B cell (primary cell): ENCODE data around the gene CHST15. TPM values are rescaled to one million over a fixed set of nuclear protein-coding genes. Genes with fewer than 3 reads are reported as not detected.
A peak's percentile ranks its signal among the peaks of the same experiment; 100 is the strongest.

ENCODE experiments used
- ATAC-seq: fragments of 200-7000 bp; cut with Tn5 transposase; one replicate; pipeline ENCODE4 v1.10.0; 2021; ENCODE audit warnings: low read depth, mild to moderate bottlenecking, moderate number of reproducible peaks, moderate library complexity
- CTCF ChIA-PET: fragments of 350-600 bp; sonication (Branson Sonifier 250); formaldehyde crosslinking; loops from one replicate; lab custom pipeline; 2021; ENCODE audit warnings: antibody characterized with exemption, inconsistent platforms; lab: Charles Lee
- POLR2A ChIA-PET: fragments of 350-600 bp; sonication (Branson Sonifier 250); formaldehyde crosslinking; loops from one replicate; lab custom pipeline; 2021; ENCODE audit warnings: antibody characterized with exemption; lab: Charles Lee
- DNase-seq: peaks from one replicate; pipeline ENCODE4 v3.0.0; 2013
- H2AFZ ChIP-seq: 2 replicates; pipeline ENCODE4 v1.6.1; 2012; ENCODE audit warnings: mild to moderate bottlenecking, low read depth, low read length; ENCODE audit not compliant: insufficient read depth, poor library complexity, severe bottlenecking
- H3K27ac ChIP-seq, 2 donors: 1 replicate in 1 of 2; 2 replicates in 1 of 2; pipeline ENCODE4 v1.5.1; 2012 to 2013; ENCODE audit warnings: low read length in 2 of 2, mild to moderate bottlenecking in 2 of 2, moderate library complexity in 1 of 2
- H3K27me3 ChIP-seq, 4 experiments: fragments of 200-600 bp in 1 of 4; sonication (generic) in 1 of 4; replicated peaks in 1 of 4; 1 replicate in 2 of 4; 2 replicates in 2 of 4; pipeline versions ENCODE4 v1.6.1 to v1.7.0; 2013 to 2016; ENCODE audit warnings: low read length in 3 of 4, mild to moderate bottlenecking in 2 of 4, mixed read lengths in 1 of 4, moderate library complexity in 1 of 4; ENCODE audit not compliant: insufficient read depth in 4 of 4, control insufficient read depth in 3 of 4; ENCODE audit errors: control extremely low read depth in 1 of 4
- H3K36me3 ChIP-seq, 2 experiments: replicated peaks in 1 of 2; 1 replicate in 1 of 2; 2 replicates in 1 of 2; pipeline versions ENCODE4 v1.6.1 to v1.7.1; 2013; ENCODE audit warnings: low read length in 1 of 2; ENCODE audit not compliant: insufficient read depth in 2 of 2, control insufficient read depth in 1 of 2; ENCODE audit errors: control extremely low read depth in 1 of 2, extremely low read depth in 1 of 2
- H3K4me1 ChIP-seq, 2 donors: fragments of 200-600 bp in 1 of 2; sonication (generic) in 1 of 2; 1 replicate in 1 of 2; 2 replicates in 1 of 2; pipeline versions ENCODE4 v1.5.1 to v1.6.1; 2013 to 2017; ENCODE audit warnings: low read length in 2 of 2; ENCODE audit not compliant: control insufficient read depth in 2 of 2, insufficient read depth in 2 of 2
- H3K4me2 ChIP-seq: replicated peaks from 2 replicates; pipeline ENCODE3; 2012; ENCODE audit warnings: mild to moderate bottlenecking, low read depth, low read length; ENCODE audit not compliant: poor library complexity, severe bottlenecking
- H3K4me3 ChIP-seq, 5 experiments: fragments of 200-600 bp in 1 of 5; sonication (generic) in 1 of 5; 1 replicate in 3 of 5; 2 replicates in 2 of 5; pipeline versions ENCODE4 v1.5.1 to v1.7.0; 2011 to 2016; ENCODE audit warnings: low read length in 4 of 5, mild to moderate bottlenecking in 4 of 5, low read depth in 2 of 5, control low read depth in 1 of 5, moderate library complexity in 1 of 5; ENCODE audit not compliant: insufficient read depth in 1 of 5; ENCODE audit errors: control extremely low read depth in 1 of 5, extremely low read depth in 1 of 5
- H3K79me2 ChIP-seq: fragments of 200-600 bp; sonication (generic); one replicate; pipeline ENCODE4 v1.6.0; 2016; ENCODE audit warnings: low read length; ENCODE audit not compliant: control insufficient read depth, insufficient read depth
- H3K9ac ChIP-seq: fragments of 200-600 bp; sonication (generic); 2 replicates; pipeline ENCODE4 v1.6.1; 2017; ENCODE audit warnings: mild to moderate bottlenecking, low read length, moderate library complexity
- H3K9me3 ChIP-seq, 3 donors: one replicate each; pipeline versions ENCODE4 v1.6.1 to v1.7.1; 2013; ENCODE audit warnings: low read length in 2 of 3; ENCODE audit not compliant: control insufficient read depth in 2 of 3, insufficient read depth in 1 of 3; ENCODE audit errors: control extremely low read depth in 1 of 3
- H4K20me1 ChIP-seq: 2 replicates; pipeline ENCODE4 v1.6.0; 2012; ENCODE audit warnings: mild to moderate bottlenecking, low read length; ENCODE audit not compliant: insufficient read depth, control insufficient read depth, poor library complexity, severe bottlenecking
- H3K27ac Mint-ChIP-seq: one replicate; pipeline ENCODE4 v1.8.0; 2021; ENCODE audit warnings: mixed read lengths
- H3K27me3 Mint-ChIP-seq: one replicate; pipeline ENCODE4 v1.8.0; 2021; ENCODE audit warnings: mixed read lengths
- H3K4me1 Mint-ChIP-seq: one replicate; pipeline ENCODE4 v1.8.0; 2021; ENCODE audit warnings: mixed read lengths
- H3K4me3 Mint-ChIP-seq: one replicate; pipeline ENCODE4 v1.8.0; 2021; ENCODE audit warnings: mixed read lengths
- H3K9me3 Mint-ChIP-seq: one replicate; pipeline ENCODE4 v1.8.0; 2022; ENCODE audit warnings: mixed read lengths; ENCODE audit not compliant: insufficient read depth
- EZH2 ChIP-seq: IDR thresholded peaks from 2 replicates; pipeline ENCODE4 v1.6.1; 2012; ENCODE audit warnings: borderline replicate concordance, low read depth, mild to moderate bottlenecking, moderate library complexity, low read length; ENCODE audit not compliant: insufficient read depth, poor library complexity, severe bottlenecking
- WGBS: methylation state at CpG from one replicate; pipeline ENCODE4 v1.1.5; 2013; ENCODE audit warnings: missing lambda C conversion rate; ENCODE audit not compliant: insufficient coverage; 5-methylcytosine and 5-hydroxymethylcytosine counted together
- intact Hi-C: fragments of 100-400 bp; cut with micrococcal nuclease; formaldehyde crosslinking; loops from one replicate; pipeline ENCODE4 v1.10.0; 2022
- polyA plus RNA-seq: library from polyadenylated mRNA; depleted of rRNA; stranded (reverse); fragments of >200 nt; gene quantifications from 2 replicates; pipeline ENCODE4 v1.2.3, GENCODE V29; 2012
- total RNA-seq, 2 donors: library from RNA; stranded (reverse); fragments of 120-200 nt in 1 of 2; gene quantifications; 1 replicate in 1 of 2; 2 replicates in 1 of 2; pipeline versions ENCODE4 v1.2.3 to v1.2.4, GENCODE V29; 2013 to 2022
- TF ChIP-seq, protein P1 (sequence below): fragments of 200-600 bp; IDR thresholded peaks from one replicate; pipeline ENCODE4 v1.8.0; 2022; ENCODE audit warnings: antibody characterized with exemption, mild to moderate bottlenecking

CHST15 gene
- total and polyA plus RNA-seq, 2 donors (not counting 1 experiment from before 2014, with no cell fraction given): 17.9 to 75.4 TPM

DNA sequence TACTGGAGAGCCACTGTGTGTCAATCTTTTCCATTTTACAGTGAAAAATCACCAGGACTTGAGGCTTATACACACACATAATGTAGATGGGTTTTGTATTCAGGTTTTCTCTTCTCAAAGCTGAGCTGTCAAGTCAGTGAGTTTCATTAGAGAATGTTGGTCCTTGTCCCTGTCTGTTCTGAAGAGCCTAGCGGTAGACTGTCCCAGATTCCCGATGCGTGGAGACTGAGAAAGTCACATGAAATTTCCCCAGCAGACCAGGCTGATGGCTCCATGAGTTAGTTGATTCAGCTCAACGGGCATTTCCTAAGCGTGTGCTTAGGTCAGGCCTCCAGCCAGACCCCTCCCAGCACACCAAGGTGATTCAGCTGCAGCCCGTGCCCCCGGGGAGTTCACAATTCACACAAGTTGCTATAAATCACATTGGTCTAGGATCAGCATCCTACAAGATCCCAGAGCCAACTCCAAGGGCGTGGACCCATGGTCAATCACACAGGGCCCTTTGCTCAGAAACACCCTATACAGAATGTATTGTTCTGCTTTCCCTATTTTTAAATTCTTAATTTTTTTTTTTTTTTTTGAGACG, 17.2 kb downstream of the CHST15 start:
- DNase-seq (peak; percentile 14), ATAC-seq (no peak)
- Histone ChIP-seq H3K27me3 (no peaks in the 10 kb centered on the region), H3K27ac (peak overlapping the region in 1 of 2 donors; percentile 21), H2AFZ (no peak overlapping the region), H3K4me2 (peak overlapping the region; percentile 60), H3K4me3 (no peak overlapping the region), H3K36me3 (peaks cover 0 to 5% of the 10 kb centered on the region in 2 experiments), H3K9me3 (no peaks in the 10 kb centered on the region), H3K9ac (no peak overlapping the region), H4K20me1 (peaks cover 16% of the 10 kb centered on the region), H3K79me2 (peaks cover 34% of the 10 kb centered on the region), H3K4me1 (peaks cover 81 to 87% of the 10 kb centered on the region in 2 donors)
- TF ChIP-seq EZH2: no peak
- TF ChIP-seq, protein P1, sequence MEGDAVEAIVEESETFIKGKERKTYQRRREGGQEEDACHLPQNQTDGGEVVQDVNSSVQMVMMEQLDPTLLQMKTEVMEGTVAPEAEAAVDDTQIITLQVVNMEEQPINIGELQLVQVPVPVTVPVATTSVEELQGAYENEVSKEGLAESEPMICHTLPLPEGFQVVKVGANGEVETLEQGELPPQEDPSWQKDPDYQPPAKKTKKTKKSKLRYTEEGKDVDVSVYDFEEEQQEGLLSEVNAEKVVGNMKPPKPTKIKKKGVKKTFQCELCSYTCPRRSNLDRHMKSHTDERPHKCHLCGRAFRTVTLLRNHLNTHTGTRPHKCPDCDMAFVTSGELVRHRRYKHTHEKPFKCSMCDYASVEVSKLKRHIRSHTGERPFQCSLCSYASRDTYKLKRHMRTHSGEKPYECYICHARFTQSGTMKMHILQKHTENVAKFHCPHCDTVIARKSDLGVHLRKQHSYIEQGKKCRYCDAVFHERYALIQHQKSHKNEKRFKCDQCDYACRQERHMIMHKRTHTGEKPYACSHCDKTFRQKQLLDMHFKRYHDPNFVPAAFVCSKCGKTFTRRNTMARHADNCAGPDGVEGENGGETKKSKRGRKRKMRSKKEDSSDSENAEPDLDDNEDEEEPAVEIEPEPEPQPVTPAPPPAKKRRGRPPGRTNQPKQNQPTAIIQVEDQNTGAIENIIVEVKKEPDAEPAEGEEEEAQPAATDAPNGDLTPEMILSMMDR: no peak
- CTCF ChIA-PET: interaction anchor here (0.7 to 1.1 kb wide), 3 partner anchors 9 to 665 kb away, joined by 3 to 5 read pairs (median 4); partner anchors contain the start of gene CHST15
- intact Hi-C loops: no loop called here
- POLR2A ChIA-PET: no interaction called here
- Mint-ChIP-seq H3K27me3 (no peaks in the 10 kb centered on the region), H3K4me1 (peaks cover 90% of the 10 kb centered on the region), H3K4me3 (peak overlapping the region; percentile 16), H3K9me3 (no peaks in the 10 kb centered on the region), H3K27ac (peak overlapping the region; percentile 78)
- WGBS: 85% methylated on average over 8 of the region's 9 CpGs
